Uterus (tissue), 4 donors: Measurements from ENCODE around the gene HSPA12A. TPM values are rescaled to one million over a fixed set of nuclear protein-coding genes. Genes with fewer than 3 reads are reported as not detected.

Experiments used
- DNase-seq, 2 donors: peaks; one replicate each; pipeline ENCODE4 v3.0.0-alpha.2; 2019 to 2020
- H3K27ac ChIP-seq, 2 donors: fragments of 200-600 bp; sonication (generic); 1 replicate in 1 of 2; 2 replicates in 1 of 2; pipeline ENCODE4 v1.5.1; 2016 to 2018
- H3K27me3 ChIP-seq, 2 donors: fragments of 200-600 bp; sonication (generic); one replicate each; pipeline ENCODE4 v1.5.1; 2018 to 2019; ENCODE audit warnings: control low read depth in 1 of 2
- H3K36me3 ChIP-seq, 2 donors: fragments of 200-600 bp; sonication (generic); one replicate each; pipeline ENCODE4 v1.5.1; 2019; ENCODE audit warnings: control low read depth in 1 of 2
- H3K4me1 ChIP-seq, 2 donors: fragments of 200-600 bp; sonication (generic); one replicate each; pipeline ENCODE4 v1.5.1; 2018 to 2019; ENCODE audit warnings: control low read depth in 1 of 2
- H3K4me3 ChIP-seq, 2 donors: fragments of 200-600 bp; sonication (generic); 1 replicate in 1 of 2; 2 replicates in 1 of 2; pipeline ENCODE4 v1.5.1; 2018 to 2019; ENCODE audit warnings: mild to moderate bottlenecking in 1 of 2
- H3K9me3 ChIP-seq, 2 donors: fragments of 200-600 bp; sonication (generic); one replicate each; pipeline ENCODE4 v1.5.1; 2019; ENCODE audit warnings: control low read depth in 1 of 2
- POLR2A ChIP-seq, 2 donors: fragments of 450-650 bp; IDR thresholded peaks; one replicate each; pipeline ENCODE4 v1.6.1; 2016; ENCODE audit warnings: antibody characterized with exemption in 2 of 2, mild to moderate bottlenecking in 1 of 2, moderate library complexity in 1 of 2
- intact Hi-C: fragments of 100-400 bp; cut with DNase I; formaldehyde crosslinking; loops from one replicate; pipeline ENCODE4 v1.15.1; 2023; ENCODE audit warnings: low total_unique reads
- total RNA-seq, 4 donors: library from RNA; depleted of rRNA in 3 of 4; stranded (reverse); fragments of >200 nt in 3 of 4; gene quantifications; one replicate each; pipeline versions ENCODE4 v1.1.0 to v1.2.4, GENCODE V29; 2014 to 2023
- TF ChIP-seq, protein P1 (sequence below), 4 experiments: fragments of 200-600 bp in 2 of 4; fragments of 450-650 bp in 2 of 4; sonication (generic) in 2 of 4; IDR thresholded peaks; one replicate each; pipeline ENCODE4 v1.5.1; 2016 to 2019; ENCODE audit warnings: antibody characterized with exemption in 4 of 4, mild to moderate bottlenecking in 2 of 4, moderate library complexity in 1 of 4
- donor health status: DM: yes; HTN: yes; CAD: no.

HSPA12A gene
- total RNA-seq, 4 donors from 2014 or later = 4.9 to 32.0 (median 16.0) TPM

DNA sequence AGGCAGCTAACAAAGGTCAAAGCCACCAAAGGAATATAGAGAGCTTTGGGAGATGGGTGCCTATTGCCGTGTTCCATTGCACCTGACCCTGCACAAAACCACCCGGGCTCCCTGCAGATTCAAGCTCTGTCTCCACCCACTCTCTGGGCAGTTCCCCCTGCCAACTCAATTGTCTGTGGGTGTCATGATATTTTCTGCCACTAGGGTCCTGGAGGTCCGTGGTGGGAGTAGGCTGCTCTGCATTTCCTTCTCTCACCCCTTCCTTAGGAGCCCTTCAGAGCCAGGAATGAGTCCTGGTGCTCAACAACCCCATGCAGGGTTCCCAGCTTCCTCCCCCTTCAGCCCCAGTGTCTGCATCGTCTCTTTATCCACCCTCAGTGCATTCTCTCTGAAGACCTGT is 87.5 kb downstream of the HSPA12A start:
- H3K27me3 ChIP-seq = no peaks in the 10 kb centered on the region
- no peaks in the 10 kb centered on the region for H3K9me3 ChIP-seq
- H3K4me1 ChIP-seq = no peaks in the 10 kb centered on the region
- no peak for TF ChIP-seq POLR2A (IDR thresholded peaks at IDR 0.05)
- TF ChIP-seq, protein P1, sequence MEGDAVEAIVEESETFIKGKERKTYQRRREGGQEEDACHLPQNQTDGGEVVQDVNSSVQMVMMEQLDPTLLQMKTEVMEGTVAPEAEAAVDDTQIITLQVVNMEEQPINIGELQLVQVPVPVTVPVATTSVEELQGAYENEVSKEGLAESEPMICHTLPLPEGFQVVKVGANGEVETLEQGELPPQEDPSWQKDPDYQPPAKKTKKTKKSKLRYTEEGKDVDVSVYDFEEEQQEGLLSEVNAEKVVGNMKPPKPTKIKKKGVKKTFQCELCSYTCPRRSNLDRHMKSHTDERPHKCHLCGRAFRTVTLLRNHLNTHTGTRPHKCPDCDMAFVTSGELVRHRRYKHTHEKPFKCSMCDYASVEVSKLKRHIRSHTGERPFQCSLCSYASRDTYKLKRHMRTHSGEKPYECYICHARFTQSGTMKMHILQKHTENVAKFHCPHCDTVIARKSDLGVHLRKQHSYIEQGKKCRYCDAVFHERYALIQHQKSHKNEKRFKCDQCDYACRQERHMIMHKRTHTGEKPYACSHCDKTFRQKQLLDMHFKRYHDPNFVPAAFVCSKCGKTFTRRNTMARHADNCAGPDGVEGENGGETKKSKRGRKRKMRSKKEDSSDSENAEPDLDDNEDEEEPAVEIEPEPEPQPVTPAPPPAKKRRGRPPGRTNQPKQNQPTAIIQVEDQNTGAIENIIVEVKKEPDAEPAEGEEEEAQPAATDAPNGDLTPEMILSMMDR (IDR thresholded peaks at IDR 0.05) = no peak
- intact Hi-C loops = no loop called here
- no peak overlapping the region for H3K27ac ChIP-seq
- H3K36me3 ChIP-seq = no peaks in the 10 kb centered on the region
- no peak for DNase-seq
- no peak overlapping the region for H3K4me3 ChIP-seq

DNA sequence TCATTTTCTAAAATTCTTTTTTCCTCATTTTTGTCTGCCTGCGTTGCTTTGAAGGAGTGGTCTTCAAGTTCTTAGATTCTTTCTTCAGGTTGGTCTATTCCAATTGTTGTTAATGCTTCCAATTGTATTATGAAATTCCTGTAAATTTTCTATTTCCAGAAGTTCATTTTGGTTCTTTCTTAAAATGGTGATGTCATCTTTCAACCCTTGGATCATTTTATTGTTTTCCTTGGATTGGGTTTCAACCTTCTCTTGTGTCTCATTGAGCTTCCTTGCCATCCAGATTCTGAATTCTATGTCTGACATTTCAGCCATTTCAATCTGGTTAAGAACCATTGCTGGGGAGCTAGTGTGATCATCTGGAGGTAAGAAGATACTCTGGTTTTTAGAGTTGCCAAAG is 88.5 kb downstream of the HSPA12A start:
- TF ChIP-seq POLR2A (IDR thresholded peaks at IDR 0.05) = no peak
- TF ChIP-seq, protein P1 (IDR thresholded peaks at IDR 0.05) = no peak
- no peak overlapping the region for H3K27ac ChIP-seq
- DNase-seq = no peak
- H3K27me3 ChIP-seq = no peaks in the 10 kb centered on the region
- H3K4me3 ChIP-seq = no peak overlapping the region
- H3K36me3 ChIP-seq = no peaks in the 10 kb centered on the region
- no peaks in the 10 kb centered on the region for H3K4me1 ChIP-seq
- H3K9me3 ChIP-seq = no peaks in the 10 kb centered on the region
- intact Hi-C loops = no loop called here

DNA sequence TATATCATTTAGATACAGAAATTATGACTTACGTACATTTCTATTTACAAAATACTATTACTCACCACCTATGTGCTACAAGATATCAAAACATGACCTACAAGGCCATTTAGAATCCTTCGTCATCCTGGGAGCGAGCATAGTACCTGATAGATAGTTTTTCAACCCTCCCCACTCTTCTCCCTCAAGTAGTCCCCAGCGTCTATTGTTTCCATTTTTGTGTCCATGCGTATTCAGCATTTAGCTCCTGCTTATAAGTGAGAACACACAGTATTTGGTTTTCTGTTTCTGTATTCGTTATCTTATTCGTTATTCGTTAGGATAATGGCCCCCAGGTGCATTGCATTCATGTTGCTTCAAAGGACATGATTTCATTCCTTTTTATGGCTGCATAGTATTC is 93.5 kb downstream of the HSPA12A start:
- no peak overlapping the region for H3K4me3 ChIP-seq
- intact Hi-C loops = no loop called here
- no peaks in the 10 kb centered on the region for H3K27me3 ChIP-seq
- no peak for DNase-seq
- TF ChIP-seq POLR2A (IDR thresholded peaks at IDR 0.05) = no peak
- TF ChIP-seq, protein P1 (IDR thresholded peaks at IDR 0.05) = no peak
- no peaks in the 10 kb centered on the region for H3K36me3 ChIP-seq
- H3K27ac ChIP-seq = no peak overlapping the region
- no peaks in the 10 kb centered on the region for H3K9me3 ChIP-seq
- no peaks in the 10 kb centered on the region for H3K4me1 ChIP-seq

DNA sequence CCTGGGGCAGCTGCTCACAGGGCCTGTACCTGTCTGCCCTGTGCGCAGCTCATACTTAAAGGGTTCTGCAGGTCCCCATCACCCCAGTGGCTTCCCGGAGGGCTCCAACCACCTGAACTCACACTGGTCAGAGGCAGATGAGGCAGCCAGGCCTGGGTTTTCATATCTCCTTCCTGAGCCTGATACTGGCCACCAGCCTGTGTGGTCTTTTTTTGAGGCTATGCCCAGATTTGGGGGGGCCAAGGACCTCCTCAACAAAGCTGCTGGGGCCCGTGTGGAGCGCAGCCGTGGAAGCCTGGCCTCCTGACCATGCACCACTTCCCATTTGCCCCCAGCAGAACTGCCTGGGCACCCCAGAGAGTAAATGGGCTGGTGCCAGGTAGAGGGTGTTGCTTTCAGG is 95.9 kb downstream of the HSPA12A start:
- intact Hi-C loops = no loop called here
- no peaks in the 10 kb centered on the region for H3K4me1 ChIP-seq
- no peaks in the 10 kb centered on the region for H3K36me3 ChIP-seq
- H3K9me3 ChIP-seq = no peaks in the 10 kb centered on the region
- H3K4me3 ChIP-seq = no peak overlapping the region
- H3K27me3 ChIP-seq = no peaks in the 10 kb centered on the region
- H3K27ac ChIP-seq = no peak overlapping the region
- no peak for TF ChIP-seq POLR2A (IDR thresholded peaks at IDR 0.05)
- TF ChIP-seq, protein P1 (IDR thresholded peaks at IDR 0.05) = no peak
- no peak for DNase-seq

DNA sequence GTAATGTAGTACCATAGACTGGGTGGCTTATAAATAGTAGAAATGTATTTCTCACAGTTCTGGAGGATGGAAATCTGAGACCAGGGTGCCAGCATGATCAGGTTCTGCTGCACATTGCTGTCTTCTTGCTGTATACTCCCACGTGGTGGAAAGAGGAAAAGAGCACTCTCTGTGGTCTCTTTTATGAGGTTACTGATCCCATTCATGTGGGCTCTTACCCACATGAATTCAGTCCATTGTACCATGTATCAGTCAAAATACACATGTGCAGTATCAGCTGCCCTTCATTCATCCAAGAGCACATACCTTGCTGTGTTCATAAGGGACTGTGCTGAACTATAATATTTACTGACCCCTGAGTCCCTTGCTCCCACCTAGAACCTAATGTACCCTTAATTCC is 104.5 kb downstream of the HSPA12A start:
- TF ChIP-seq, protein P1 (IDR thresholded peaks at IDR 0.05) = no peak
- no peak for TF ChIP-seq POLR2A (IDR thresholded peaks at IDR 0.05)
- Histone ChIP-seq H3K36me3 (no peaks in the 10 kb centered on the region), H3K27ac (no peak overlapping the region), H3K4me3 (no peak overlapping the region), H3K9me3 (peaks cover 0 to 3% of the 10 kb centered on the region in 2 donors), H3K27me3 (no peaks in the 10 kb centered on the region), H3K4me1 (no peaks in the 10 kb centered on the region)
- intact Hi-C loops = no loop called here
- DNase-seq = no peak
